ENCODE results near the gene CLUH. TPM values are rescaled to one million over a fixed set of nuclear protein-coding genes. Genes with fewer than 3 reads are reported as not detected.

The CLUH gene
- total and polyA plus RNA-seq, 2 experiments from 2014 or later = 58.6 to 93.5 TPM

DNA sequence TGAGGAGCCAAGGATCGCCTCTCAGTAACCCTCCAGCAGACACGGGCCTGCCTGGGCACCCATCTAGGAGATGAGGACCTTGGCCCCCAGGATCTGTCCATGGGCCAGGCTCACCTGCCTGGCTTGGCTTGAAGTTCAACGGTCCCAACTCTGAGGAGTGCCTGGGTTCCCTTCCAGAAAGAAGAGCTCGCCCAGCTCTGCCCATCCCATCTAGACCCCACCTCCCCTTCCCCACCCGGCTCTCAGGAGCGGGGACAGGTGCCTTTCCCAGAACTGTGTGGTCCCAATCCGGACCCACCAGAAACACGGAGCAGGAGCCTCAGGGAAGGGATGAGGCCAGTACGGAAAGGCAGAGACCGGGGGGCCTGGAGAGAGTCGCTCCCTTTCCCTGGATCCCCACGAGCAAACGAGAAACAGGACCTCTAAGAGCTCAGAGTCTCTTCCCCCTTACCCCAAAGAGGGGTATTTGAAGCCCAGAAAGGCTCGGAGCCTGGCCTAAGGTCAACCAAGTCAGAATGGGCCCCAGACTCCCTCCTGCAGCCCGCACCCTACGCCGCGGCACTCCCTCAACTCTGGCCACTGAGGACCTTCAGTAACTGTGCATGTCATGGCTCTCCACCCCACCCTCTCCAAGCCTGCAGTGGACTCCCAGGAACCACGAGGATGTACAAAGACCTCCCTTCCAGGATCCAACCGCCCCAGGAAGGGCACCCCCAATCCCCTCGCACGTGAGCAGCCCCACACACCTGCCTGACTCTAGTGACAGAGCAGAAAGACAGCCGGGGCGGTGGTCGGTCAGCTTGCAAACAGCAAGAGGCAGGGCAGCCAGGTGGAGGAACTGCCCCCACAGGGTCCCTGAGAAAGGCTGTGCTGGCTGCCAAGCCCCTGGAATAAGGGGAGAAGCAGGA is 5.4 kb downstream of the CLUH start:
- Histone ChIP-seq H3K36me3 (no peaks in the 10 kb centered on the region), H3K27me3 (no peaks in the 10 kb centered on the region), H3K9me3 (ENCODE audit: low read depth) (no peaks in the 10 kb centered on the region), H3K4me1 (ENCODE audit: low read depth) (peaks cover 29% of the 10 kb centered on the region), H3K4me3 (no peak overlapping the region), H3K27ac (no peak overlapping the region)
- TF ChIP-seq, protein P1, sequence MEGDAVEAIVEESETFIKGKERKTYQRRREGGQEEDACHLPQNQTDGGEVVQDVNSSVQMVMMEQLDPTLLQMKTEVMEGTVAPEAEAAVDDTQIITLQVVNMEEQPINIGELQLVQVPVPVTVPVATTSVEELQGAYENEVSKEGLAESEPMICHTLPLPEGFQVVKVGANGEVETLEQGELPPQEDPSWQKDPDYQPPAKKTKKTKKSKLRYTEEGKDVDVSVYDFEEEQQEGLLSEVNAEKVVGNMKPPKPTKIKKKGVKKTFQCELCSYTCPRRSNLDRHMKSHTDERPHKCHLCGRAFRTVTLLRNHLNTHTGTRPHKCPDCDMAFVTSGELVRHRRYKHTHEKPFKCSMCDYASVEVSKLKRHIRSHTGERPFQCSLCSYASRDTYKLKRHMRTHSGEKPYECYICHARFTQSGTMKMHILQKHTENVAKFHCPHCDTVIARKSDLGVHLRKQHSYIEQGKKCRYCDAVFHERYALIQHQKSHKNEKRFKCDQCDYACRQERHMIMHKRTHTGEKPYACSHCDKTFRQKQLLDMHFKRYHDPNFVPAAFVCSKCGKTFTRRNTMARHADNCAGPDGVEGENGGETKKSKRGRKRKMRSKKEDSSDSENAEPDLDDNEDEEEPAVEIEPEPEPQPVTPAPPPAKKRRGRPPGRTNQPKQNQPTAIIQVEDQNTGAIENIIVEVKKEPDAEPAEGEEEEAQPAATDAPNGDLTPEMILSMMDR (IDR thresholded peaks at IDR 0.05; ENCODE audit: low read depth, low read length) = no peak
- DNase-seq (ENCODE audit: low read depth in 1 of 2, low spot score in 1 of 2) = no peak

DNA sequence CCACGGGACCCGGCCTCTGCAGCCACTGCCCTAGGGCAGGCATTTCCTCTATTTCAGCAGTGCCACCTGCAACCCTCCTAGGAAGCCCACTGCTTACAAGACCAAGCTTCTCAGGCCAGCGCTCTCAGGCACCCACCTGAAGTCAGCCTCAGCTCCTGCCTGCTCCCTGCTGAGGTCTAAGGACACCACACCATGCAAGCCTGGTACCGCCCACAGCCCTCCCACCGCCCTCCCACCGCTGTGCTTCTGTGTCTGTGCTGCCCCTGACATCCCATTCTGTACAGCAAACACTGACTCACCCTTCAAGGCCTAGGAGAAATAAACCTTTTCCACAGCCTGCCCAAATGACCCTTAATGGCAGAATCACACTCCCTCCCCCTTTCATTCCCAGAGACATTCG is 6.3 kb downstream of the CLUH start:
- no peak for DNase-seq (ENCODE audit: low read depth in 1 of 2, low spot score in 1 of 2)
- Histone ChIP-seq H3K36me3 (peaks cover 4% of the 10 kb centered on the region), H3K4me3 (no peak overlapping the region), H3K9me3 (ENCODE audit: low read depth) (no peaks in the 10 kb centered on the region), H3K27ac (no peak overlapping the region), H3K4me1 (ENCODE audit: low read depth) (peaks cover 25% of the 10 kb centered on the region), H3K27me3 (no peaks in the 10 kb centered on the region)
- TF ChIP-seq, protein P1 (IDR thresholded peaks at IDR 0.05; ENCODE audit: low read depth, low read length) = no peak

- no peak overlapping the region for H3K27ac ChIP-seq
- no peaks in the 10 kb centered on the region for H3K27me3 ChIP-seq
- no peaks in the 10 kb centered on the region for H3K9me3 ChIP-seq (ENCODE audit: low read depth)
- peaks cover 21% of the 10 kb centered on the region for H3K4me1 ChIP-seq (ENCODE audit: low read depth)
- TF ChIP-seq, protein P1 (IDR thresholded peaks at IDR 0.05; ENCODE audit: low read depth, low read length) = no peak
- H3K36me3 ChIP-seq = peaks cover 4% of the 10 kb centered on the region
- no peak for DNase-seq (ENCODE audit: low read depth in 1 of 2, low spot score in 1 of 2)
- H3K4me3 ChIP-seq = no peak overlapping the region
These were observed 6.7 kb downstream of the CLUH start for GRCh38 chr17:2704890-2705248.

DNA sequence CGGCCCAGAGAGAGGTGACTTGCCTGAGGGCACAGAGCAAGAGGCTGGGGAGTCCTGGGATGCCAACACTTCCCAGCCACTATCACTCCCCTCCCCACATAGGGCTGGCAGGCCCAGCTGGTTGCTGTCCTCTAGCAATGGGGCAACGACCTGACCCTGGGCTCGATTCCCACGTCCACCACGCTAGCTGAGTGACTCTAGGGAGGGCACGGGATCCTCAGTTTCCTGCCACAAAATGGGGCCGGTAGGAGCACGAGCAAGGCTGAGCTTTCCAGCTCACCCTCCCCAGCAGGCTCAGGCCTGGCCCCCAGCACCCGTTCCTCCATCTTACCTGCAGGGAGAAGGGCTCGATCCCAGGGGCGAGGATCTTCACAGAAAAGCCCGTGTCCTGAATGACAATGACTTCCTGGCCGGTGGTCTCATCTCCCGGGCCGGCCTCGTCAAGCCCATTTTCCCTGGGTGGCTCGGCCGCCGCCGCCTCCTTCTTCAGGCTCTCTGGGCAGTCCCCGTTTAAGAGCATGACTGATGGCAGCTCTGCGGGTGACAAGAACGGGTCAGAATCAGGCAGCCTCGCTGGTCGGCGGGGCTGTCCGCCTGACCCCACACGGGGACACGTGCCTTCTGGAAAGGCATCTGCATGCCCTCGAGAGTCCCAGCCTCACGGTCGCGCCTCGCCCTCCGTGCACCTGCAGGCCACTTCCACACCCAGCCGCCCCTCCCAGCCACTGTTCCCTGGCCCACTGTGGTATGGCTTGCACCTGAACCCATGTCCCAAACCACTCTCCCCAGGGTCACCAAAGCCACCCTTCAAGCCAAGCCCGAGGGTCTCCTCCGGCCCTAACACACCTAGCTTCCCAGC is 7.3 kb downstream of the CLUH start:
- Histone ChIP-seq H3K9me3 (ENCODE audit: low read depth) (no peaks in the 10 kb centered on the region), H3K4me1 (ENCODE audit: low read depth) (peaks cover 15% of the 10 kb centered on the region), H3K36me3 (peaks cover 4% of the 10 kb centered on the region), H3K27ac (no peak overlapping the region), H3K4me3 (no peak overlapping the region), H3K27me3 (no peaks in the 10 kb centered on the region)
- TF ChIP-seq, protein P1 (IDR thresholded peaks at IDR 0.05; ENCODE audit: low read depth, low read length) = no peak
- DNase-seq (ENCODE audit: low read depth in 1 of 2, low spot score in 1 of 2) = no peak

- H3K4me3 ChIP-seq = no peak overlapping the region
- H3K4me1 ChIP-seq (ENCODE audit: low read depth) = peaks cover 15% of the 10 kb centered on the region
- TF ChIP-seq, protein P1 (IDR thresholded peaks at IDR 0.05; ENCODE audit: low read depth, low read length) = no peak
- H3K36me3 ChIP-seq = peaks cover 6% of the 10 kb centered on the region
- DNase-seq (ENCODE audit: low read depth in 1 of 2, low spot score in 1 of 2) = no peak
- H3K9me3 ChIP-seq (ENCODE audit: low read depth) = no peaks in the 10 kb centered on the region
- H3K27me3 ChIP-seq = no peaks in the 10 kb centered on the region
- no peak overlapping the region for H3K27ac ChIP-seq
These were observed 8.0 kb downstream of the CLUH start for GRCh38 chr17:2703606-2704005.

Measured in cardiac muscle cell (in vitro differentiated cells and primary cell).